ENCODE measurements around the gene SERPINB10. TPM values are rescaled to one million over a fixed set of nuclear protein-coding genes. Genes with fewer than 3 reads are reported as not detected.

SERPINB10 gene
- total and polyA plus RNA-seq, 8 donors, result 0.10 to 0.58 (median 0.30) TPM; not detected in 1

DNA sequence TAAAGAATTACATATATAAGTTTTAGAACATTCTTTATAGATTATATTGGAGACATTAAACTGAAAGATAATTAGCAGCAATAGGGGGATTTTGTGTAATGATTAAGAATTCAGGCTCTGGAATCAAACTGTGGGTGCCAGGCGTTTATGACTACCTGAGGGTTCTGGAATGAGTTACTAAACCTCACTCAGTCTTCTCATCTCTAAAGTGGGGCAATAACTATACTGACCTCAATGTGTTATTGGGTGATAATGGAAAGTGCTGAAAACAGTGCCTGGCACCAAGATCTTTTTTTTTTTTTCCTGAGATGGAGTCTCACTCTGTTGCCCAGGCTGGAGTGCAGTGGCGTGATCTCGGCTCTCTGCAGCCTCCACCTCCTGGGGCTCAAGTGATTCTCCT is 69.3 kb downstream of the SERPINB10 start:
- Histone ChIP-seq H3K4me3 (no peak overlapping the region), H3K4me1 (peaks cover 14 to 61% of the 10 kb centered on the region in 2 donors), H3K27ac (no peak overlapping the region), H3K27me3 (no peaks in the 10 kb centered on the region), H3K36me3 (peaks cover 0 to 22% of the 10 kb centered on the region in 2 donors), H3K9me3 (no peaks in the 10 kb centered on the region)
- TF ChIP-seq, protein P1, sequence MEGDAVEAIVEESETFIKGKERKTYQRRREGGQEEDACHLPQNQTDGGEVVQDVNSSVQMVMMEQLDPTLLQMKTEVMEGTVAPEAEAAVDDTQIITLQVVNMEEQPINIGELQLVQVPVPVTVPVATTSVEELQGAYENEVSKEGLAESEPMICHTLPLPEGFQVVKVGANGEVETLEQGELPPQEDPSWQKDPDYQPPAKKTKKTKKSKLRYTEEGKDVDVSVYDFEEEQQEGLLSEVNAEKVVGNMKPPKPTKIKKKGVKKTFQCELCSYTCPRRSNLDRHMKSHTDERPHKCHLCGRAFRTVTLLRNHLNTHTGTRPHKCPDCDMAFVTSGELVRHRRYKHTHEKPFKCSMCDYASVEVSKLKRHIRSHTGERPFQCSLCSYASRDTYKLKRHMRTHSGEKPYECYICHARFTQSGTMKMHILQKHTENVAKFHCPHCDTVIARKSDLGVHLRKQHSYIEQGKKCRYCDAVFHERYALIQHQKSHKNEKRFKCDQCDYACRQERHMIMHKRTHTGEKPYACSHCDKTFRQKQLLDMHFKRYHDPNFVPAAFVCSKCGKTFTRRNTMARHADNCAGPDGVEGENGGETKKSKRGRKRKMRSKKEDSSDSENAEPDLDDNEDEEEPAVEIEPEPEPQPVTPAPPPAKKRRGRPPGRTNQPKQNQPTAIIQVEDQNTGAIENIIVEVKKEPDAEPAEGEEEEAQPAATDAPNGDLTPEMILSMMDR (IDR thresholded peaks at IDR 0.05), result no peak
- no peak for DNase-seq
- intact Hi-C loops (cut with DNase I), result no loop called here
- no peak for ATAC-seq

DNA sequence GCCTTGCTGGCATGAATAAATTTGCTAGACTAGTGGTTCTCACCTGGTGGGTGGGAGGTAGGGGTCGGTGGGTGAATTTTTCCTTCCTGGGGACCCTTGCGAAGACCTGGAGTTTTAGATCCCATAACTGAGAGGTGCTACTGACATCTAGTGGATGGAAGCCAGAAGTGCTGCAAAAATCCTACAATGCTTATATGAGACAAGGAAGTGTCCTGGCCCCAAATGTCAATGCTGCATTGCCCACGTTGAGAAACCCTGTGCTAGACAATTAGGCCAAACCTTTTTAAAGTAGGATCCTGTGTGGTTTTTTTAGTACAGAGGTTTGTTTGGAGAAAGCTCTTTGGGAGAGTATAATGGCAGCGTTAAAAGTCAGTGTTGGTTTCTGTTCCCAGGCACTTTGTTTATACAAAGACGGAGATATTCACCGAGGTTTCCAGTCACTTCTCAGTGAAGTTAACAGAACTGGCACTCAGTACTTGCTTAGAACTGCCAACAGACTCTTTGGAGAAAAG is 71.7 kb downstream of the SERPINB10 start:
- H3K9me3 ChIP-seq, result no peaks in the 10 kb centered on the region
- H3K4me3 ChIP-seq, result peak overlapping the region in 1 of 2 donors; percentile 6
- H3K27me3 ChIP-seq, result no peaks in the 10 kb centered on the region
- peak in 2 of 4 donors; percentile 53 to 66 for DNase-seq
- intact Hi-C loops (cut with DNase I), result no loop called here
- peaks cover 0 to 46% of the 10 kb centered on the region in 2 donors for H3K36me3 ChIP-seq
- H3K27ac ChIP-seq, result peak overlapping the region; percentile 65 to 80
- TF ChIP-seq, protein P1 (IDR thresholded peaks at IDR 0.05), result peak; percentile 81 to 87
- peak; percentile 95 for ATAC-seq
- H3K4me1 ChIP-seq, result peaks cover 14 to 52% of the 10 kb centered on the region in 2 donors

DNA sequence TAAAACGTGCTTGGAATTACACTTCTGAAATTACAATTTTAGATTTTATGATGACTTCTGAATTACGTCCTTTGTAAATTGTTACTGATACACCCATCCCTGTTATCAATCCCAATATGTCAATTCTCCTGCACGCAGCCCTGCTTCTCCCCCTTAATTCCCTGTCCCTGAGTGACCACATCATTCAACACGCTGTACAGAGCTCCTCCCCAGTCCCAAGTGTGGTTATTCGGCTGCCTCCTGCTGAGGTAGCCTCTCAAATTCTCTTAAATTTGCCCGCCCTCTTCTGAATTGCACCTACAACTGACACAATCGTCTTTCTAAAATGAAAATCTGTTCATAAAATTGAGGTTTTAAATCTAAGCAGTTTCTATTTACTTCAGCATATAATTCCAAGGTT is 72.3 kb downstream of the SERPINB10 start:
- Histone ChIP-seq H3K27me3 (no peaks in the 10 kb centered on the region), H3K4me3 (peak overlapping the region in 1 of 2 donors; percentile 6), H3K36me3 (peaks cover 0 to 52% of the 10 kb centered on the region in 2 donors), H3K9me3 (no peaks in the 10 kb centered on the region), H3K27ac (peak overlapping the region; percentile 65 to 80), H3K4me1 (peaks cover 14 to 46% of the 10 kb centered on the region in 2 donors)
- ATAC-seq, result peak; percentile 29
- intact Hi-C loops (cut with DNase I), result no loop called here
- TF ChIP-seq, protein P1 (IDR thresholded peaks at IDR 0.05), result no peak
- no peak for DNase-seq

DNA sequence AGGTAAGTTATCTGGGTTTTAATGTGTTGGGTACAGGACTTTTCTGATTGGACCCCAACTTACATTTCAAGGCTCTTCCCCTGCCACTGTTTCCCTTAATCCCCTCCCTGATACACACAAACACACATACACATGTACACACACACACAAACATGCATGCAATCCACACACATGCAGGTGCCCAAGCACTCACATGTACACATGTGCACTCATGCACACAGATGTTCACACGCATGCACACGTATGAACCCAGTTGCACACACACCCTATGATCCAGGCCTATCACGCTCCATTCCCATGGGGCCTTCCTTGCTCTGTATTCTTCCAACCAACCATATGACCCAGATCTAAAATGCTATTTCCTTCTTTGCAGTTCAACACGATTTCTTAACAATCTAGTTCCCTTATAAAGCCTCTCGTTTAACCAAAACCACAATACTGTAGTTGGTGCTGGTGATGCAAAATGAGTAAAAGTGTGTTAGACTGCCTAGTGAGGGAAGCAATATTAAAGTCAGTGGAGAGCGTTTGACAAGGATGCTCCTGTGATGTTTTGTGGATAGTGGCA is 73.2 kb downstream of the SERPINB10 start:
- H3K27ac ChIP-seq, result peak overlapping the region in 1 of 2 donors; percentile 16
- TF ChIP-seq, protein P1 (IDR thresholded peaks at IDR 0.05), result no peak
- ATAC-seq, result no peak
- peaks cover 0 to 61% of the 10 kb centered on the region in 2 donors for H3K36me3 ChIP-seq
- H3K4me3 ChIP-seq, result no peak overlapping the region
- intact Hi-C loops (cut with DNase I), result no loop called here
- no peaks in the 10 kb centered on the region for H3K9me3 ChIP-seq
- no peak for DNase-seq
- peaks cover 14 to 38% of the 10 kb centered on the region in 2 donors for H3K4me1 ChIP-seq
- no peaks in the 10 kb centered on the region for H3K27me3 ChIP-seq

DNA sequence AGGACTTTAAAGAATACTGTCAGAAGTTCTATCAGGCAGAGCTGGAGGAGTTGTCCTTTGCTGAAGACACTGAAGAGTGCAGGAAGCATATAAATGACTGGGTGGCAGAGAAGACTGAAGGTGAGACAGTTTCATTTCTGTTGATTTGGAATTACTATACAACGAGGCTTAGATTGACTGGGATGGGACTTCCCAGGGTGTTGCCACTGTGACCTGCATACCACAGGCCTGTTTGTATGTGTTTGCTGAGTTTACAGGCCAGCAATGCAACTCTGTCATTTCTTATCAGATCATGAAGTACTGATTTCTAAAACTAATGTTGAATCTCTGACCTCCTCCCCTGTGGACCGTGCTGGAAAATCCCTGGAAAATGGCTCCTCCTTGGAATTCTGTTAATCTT is 74.0 kb downstream of the SERPINB10 start:
- ATAC-seq (no peak), DNase-seq (no peak)
- no peaks in the 10 kb centered on the region for H3K27me3 ChIP-seq
- peaks cover 0 to 68% of the 10 kb centered on the region in 2 donors for H3K36me3 ChIP-seq
- peaks cover 14 to 30% of the 10 kb centered on the region in 2 donors for H3K4me1 ChIP-seq
- no peaks in the 10 kb centered on the region for H3K9me3 ChIP-seq
- H3K27ac ChIP-seq, result peak overlapping the region in 1 of 2 donors; percentile 16
- H3K4me3 ChIP-seq, result no peak overlapping the region
- TF ChIP-seq, protein P1 (IDR thresholded peaks at IDR 0.05), result no peak
- intact Hi-C loops (cut with DNase I), result no loop called here
